CD4-positive, alpha-beta memory T cell (primary cell): Measurements from ENCODE around the gene EHD1. TPM values are rescaled to one million over a fixed set of nuclear protein-coding genes. Genes with fewer than 3 reads are reported as not detected.

Experiments used
- CTCF ChIA-PET: fragments of 350-600 bp; sonication (Branson Sonifier 250); formaldehyde crosslinking; loops from one replicate; lab custom pipeline; 2021; ENCODE audit warnings: inconsistent platforms; ENCODE audit not compliant: partially characterized antibody; lab: Charles Lee
- POLR2A ChIA-PET: fragments of 350-600 bp; sonication (Branson Sonifier 250); formaldehyde crosslinking; loops from one replicate; lab custom pipeline; 2021; ENCODE audit not compliant: partially characterized antibody; lab: Charles Lee
- DNase-seq, 5 donors: peaks; one replicate each; pipeline versions ENCODE4 v3.0.0 to v3.0.0-alpha.2; 2020 to 2022; ENCODE audit warnings: mixed read lengths in 1 of 5
- H3K27ac ChIP-seq: one replicate; pipeline ENCODE4 v1.7.0; 2013; ENCODE audit warnings: low read depth, low read length
- H3K27me3 ChIP-seq: 2 replicates; pipeline ENCODE4 v1.7.0; 2013; ENCODE audit warnings: mild to moderate bottlenecking, low read length, moderate library complexity; ENCODE audit not compliant: insufficient read depth
- H3K36me3 ChIP-seq: 2 replicates; pipeline ENCODE4 v1.7.0; 2013; ENCODE audit warnings: mild to moderate bottlenecking, low read length, moderate library complexity; ENCODE audit not compliant: insufficient read depth
- H3K4me1 ChIP-seq: 2 replicates; pipeline ENCODE4 v1.7.0; 2013; ENCODE audit warnings: mild to moderate bottlenecking, low read length, moderate library complexity; ENCODE audit not compliant: insufficient read depth
- H3K4me3 ChIP-seq, 2 donors: one replicate each; pipeline ENCODE4 v1.7.0; 2013; ENCODE audit warnings: low read length in 2 of 2, mild to moderate bottlenecking in 1 of 2
- H3K9me3 ChIP-seq, 2 donors: one replicate each; pipeline ENCODE4 v1.7.0; 2013; ENCODE audit warnings: low read length in 2 of 2, control low read depth in 1 of 2; ENCODE audit not compliant: control insufficient read depth in 1 of 2
- H3K27ac Mint-ChIP-seq, 7 donors: one replicate each; pipeline ENCODE4 v1.8.0; 2020 to 2021; ENCODE audit warnings: mixed read lengths in 7 of 7, mild to moderate bottlenecking in 6 of 7, inconsistent platforms in 3 of 7, moderate library complexity in 3 of 7
- H3K27me3 Mint-ChIP-seq, 2 donors: one replicate each; pipeline ENCODE4 v1.8.0; 2020 to 2021; ENCODE audit warnings: mixed read lengths in 2 of 2
- H3K36me3 Mint-ChIP-seq, 2 donors: one replicate each; pipeline ENCODE4 v1.8.0; 2020 to 2021; ENCODE audit warnings: mixed read lengths in 2 of 2, inconsistent platforms in 1 of 2, mild to moderate bottlenecking in 1 of 2
- H3K4me1 Mint-ChIP-seq, 4 donors: one replicate each; pipeline ENCODE4 v1.8.0; 2020 to 2021; ENCODE audit warnings: mixed read lengths in 4 of 4, mild to moderate bottlenecking in 1 of 4
- H3K4me3 Mint-ChIP-seq, 8 donors: one replicate each; pipeline ENCODE4 v1.8.0; 2020 to 2021; ENCODE audit warnings: mixed read lengths in 8 of 8, mild to moderate bottlenecking in 7 of 8, moderate library complexity in 6 of 8, inconsistent platforms in 3 of 8
- H3K9me3 Mint-ChIP-seq, 8 donors: one replicate each; pipeline ENCODE4 v1.8.0; 2020 to 2021; ENCODE audit warnings: mixed read lengths in 8 of 8, mild to moderate bottlenecking in 5 of 8, inconsistent platforms in 3 of 8, moderate library complexity in 1 of 8
- intact Hi-C: fragments of 100-400 bp; cut with micrococcal nuclease; formaldehyde crosslinking; loops from one replicate; pipeline ENCODE4 v1.15.1; 2023
- polyA plus RNA-seq, 2 donors: library from polyadenylated mRNA; unstranded; fragments of 300-500 nt; fragmentation: Illumina TruSeq; gene quantifications; one replicate each; pipeline ENCODE4 v1.2.3, GENCODE V29; 2021
- total RNA-seq, 2 experiments: library from RNA; stranded (reverse); gene quantifications; one replicate each; pipeline ENCODE4 v1.2.3, GENCODE V29; 2021

EHD1 gene
- total and polyA plus RNA-seq, 4 experiments from 2014 or later, result 125 to 279 (median 234) TPM

DNA sequence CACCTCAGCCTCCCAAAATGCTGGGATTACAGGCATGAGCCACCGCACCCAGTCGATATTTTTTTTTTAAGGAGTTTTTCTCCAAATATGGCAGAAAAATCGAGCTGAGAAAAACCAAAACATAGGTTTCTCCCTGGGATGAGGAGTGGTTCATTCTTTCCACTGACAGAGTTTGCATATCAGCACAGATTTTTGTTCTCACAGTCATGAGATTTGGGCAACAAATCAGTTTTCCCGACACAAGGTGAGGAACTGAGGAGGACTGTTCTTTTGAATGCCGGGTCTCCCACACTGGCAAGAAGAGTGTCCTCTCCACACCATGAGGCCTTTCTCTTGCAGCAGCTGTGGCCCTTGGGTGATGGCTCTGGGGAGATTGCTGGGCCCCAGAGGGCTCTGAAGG, 3.8 kb upstream of the EHD1 start:
- H3K4me1 ChIP-seq, result peaks cover 46% of the 10 kb centered on the region
- no peak overlapping the region for H3K27ac ChIP-seq
- H3K27me3 Mint-ChIP-seq, result no peaks in the 10 kb centered on the region
- H3K4me3 Mint-ChIP-seq, result no peak overlapping the region
- no peaks in the 10 kb centered on the region for H3K9me3 ChIP-seq
- H3K4me3 ChIP-seq, result no peak overlapping the region
- peaks cover 0 to 6% (median 0%) of the 10 kb centered on the region in 8 donors for H3K9me3 Mint-ChIP-seq
- H3K36me3 ChIP-seq, result no peaks in the 10 kb centered on the region
- POLR2A ChIA-PET, result interaction anchor here (0.9 to 31.5 kb wide), 4 partner anchors 10 to 26 kb away, joined by 3 to 2105 read pairs (median 6); partner anchors contain the start of gene CDC42BPG
- H3K4me1 Mint-ChIP-seq, result peaks cover 32 to 68% (median 40%) of the 10 kb centered on the region in 4 donors
- H3K27ac Mint-ChIP-seq, result peak overlapping the region in 1 of 7 donors; percentile 36
- intact Hi-C loops, result no loop called here
- DNase-seq, result no peak
- H3K36me3 Mint-ChIP-seq, result peaks cover 0 to 10% of the 10 kb centered on the region in 2 donors
- H3K27me3 ChIP-seq, result no peaks in the 10 kb centered on the region
- CTCF ChIA-PET, result interaction anchor here (1.2 to 29.4 kb wide), 3 partner anchors 12 to 104 kb away, joined by 3 to 1245 read pairs (median 29); partner anchors contain the start of genes CDC42BPG and SF1

DNA sequence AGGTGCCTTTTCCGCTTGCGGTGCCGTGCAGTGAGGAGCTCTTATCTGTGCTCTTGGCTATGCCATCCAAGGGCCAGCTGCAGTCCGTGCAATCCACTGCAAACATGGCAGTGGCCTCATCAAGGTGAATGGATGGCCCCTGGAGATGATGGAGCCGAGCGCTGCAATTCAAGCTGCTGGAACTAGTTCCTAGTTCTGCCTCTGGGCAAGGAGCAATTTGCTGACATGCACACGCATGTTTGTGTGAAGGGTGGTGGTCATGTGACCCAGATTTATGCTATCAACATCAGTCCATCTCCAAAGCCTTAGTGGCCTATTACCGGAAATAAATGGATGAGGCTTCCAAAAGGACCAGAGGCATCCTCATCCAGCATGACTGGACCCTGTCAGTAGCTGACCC, 3.1 kb upstream of the EHD1 start:
- Histone ChIP-seq H3K4me1 (peaks cover 49% of the 10 kb centered on the region), H3K27me3 (no peaks in the 10 kb centered on the region), H3K27ac (peak overlapping the region; percentile 92), H3K4me3 (no peak overlapping the region), H3K36me3 (no peaks in the 10 kb centered on the region), H3K9me3 (no peaks in the 10 kb centered on the region)
- H3K9me3 Mint-ChIP-seq, result peaks cover 0 to 13% (median 0%) of the 10 kb centered on the region in 8 donors
- DNase-seq, result no peak
- ChIA-PET CTCF (interaction anchor here (1.1 to 29.4 kb wide), 4 partner anchors 9 to 103 kb away, joined by 3 to 1245 read pairs (median 16); partner anchors contain the start of genes CDC42BPG and SF1), POLR2A (interaction anchor here (0.7 to 31.5 kb wide), 5 partner anchors 9 to 137 kb away, joined by 3 to 2105 read pairs (median 8); partner anchors contain the start of genes CDC42BPG and SF1)
- H3K36me3 Mint-ChIP-seq, result peaks cover 5 to 18% of the 10 kb centered on the region in 2 donors
- H3K27me3 Mint-ChIP-seq, result no peaks in the 10 kb centered on the region
- peak overlapping the region in 6 of 7 donors; percentile 42 to 97 (median 92) for H3K27ac Mint-ChIP-seq
- intact Hi-C loops, result no loop called here
- H3K4me1 Mint-ChIP-seq, result peaks cover 34 to 75% (median 42%) of the 10 kb centered on the region in 4 donors
- H3K4me3 Mint-ChIP-seq, result peak overlapping the region in 6 of 8 donors; percentile 51 to 92 (median 68)

DNA sequence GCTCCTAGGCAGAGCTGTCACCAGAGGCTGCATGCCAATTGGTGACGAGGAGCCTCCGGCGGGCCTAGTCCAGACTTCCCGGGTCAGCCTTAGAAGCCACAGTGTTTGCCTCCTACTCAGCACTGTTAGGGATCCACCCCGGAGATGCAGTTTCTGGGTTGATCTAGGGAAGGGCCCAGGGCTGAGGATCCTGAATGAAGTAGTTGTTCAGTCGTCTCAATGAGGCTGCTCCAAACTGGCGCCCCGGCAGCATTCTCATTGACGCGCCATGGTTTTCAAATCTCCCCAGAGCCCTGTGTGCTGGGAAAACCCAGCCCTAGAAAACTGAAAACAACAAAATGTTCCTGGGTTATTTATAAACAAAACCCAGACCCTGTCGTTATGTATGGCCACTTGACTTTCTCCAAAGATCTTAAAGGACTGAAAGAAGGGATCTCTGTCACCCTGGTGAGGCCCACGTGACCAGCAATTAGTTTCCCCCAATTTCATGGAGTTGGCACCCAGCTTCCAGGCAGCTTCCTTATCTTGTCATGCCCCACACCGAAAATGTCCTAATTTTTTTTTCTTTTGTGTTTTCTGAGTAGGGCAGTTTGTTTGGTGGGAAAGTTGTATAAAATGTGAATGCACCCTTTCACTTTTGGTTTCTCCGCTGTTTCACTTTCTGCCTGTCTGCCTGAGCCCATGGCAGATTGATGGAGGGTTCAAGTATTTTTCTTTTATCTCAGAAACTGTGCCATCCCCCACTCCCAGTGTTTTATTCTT, 2.0 kb upstream of the EHD1 start:
- H3K36me3 Mint-ChIP-seq, result peaks cover 15 to 29% of the 10 kb centered on the region in 2 donors
- Histone ChIP-seq H3K27me3 (no peaks in the 10 kb centered on the region), H3K4me3 (peak overlapping the region; percentile 45 to 73), H3K9me3 (no peaks in the 10 kb centered on the region), H3K4me1 (peaks cover 50% of the 10 kb centered on the region), H3K36me3 (no peaks in the 10 kb centered on the region), H3K27ac (peak overlapping the region; percentile 92)
- H3K9me3 Mint-ChIP-seq, result peaks cover 0 to 13% (median 0%) of the 10 kb centered on the region in 8 donors
- H3K27me3 Mint-ChIP-seq, result no peaks in the 10 kb centered on the region
- DNase-seq, result peak in 3 of 5 donors; percentile 45 to 60 (median 55)
- intact Hi-C loops, result no loop called here
- H3K27ac Mint-ChIP-seq, result peak overlapping the region; percentile 96 to 98 (median 97)
- H3K4me1 Mint-ChIP-seq, result peaks cover 32 to 76% (median 40%) of the 10 kb centered on the region in 4 donors
- peak overlapping the region; percentile 77 to 99 (median 96) for H3K4me3 Mint-ChIP-seq
- ChIA-PET POLR2A (interaction anchor here (0.7 to 31.5 kb wide), 9 partner anchors 8 to 255 kb away, joined by 3 to 2105 read pairs (median 4); partner anchors contain the start of genes CDC42BPG, SF1 and TM7SF2), CTCF (interaction anchor here (0.6 to 29.4 kb wide), 3 partner anchors 14 to 192 kb away, joined by 3 to 1245 read pairs (median 29); partner anchors contain the start of gene CDC42BPG)

DNA sequence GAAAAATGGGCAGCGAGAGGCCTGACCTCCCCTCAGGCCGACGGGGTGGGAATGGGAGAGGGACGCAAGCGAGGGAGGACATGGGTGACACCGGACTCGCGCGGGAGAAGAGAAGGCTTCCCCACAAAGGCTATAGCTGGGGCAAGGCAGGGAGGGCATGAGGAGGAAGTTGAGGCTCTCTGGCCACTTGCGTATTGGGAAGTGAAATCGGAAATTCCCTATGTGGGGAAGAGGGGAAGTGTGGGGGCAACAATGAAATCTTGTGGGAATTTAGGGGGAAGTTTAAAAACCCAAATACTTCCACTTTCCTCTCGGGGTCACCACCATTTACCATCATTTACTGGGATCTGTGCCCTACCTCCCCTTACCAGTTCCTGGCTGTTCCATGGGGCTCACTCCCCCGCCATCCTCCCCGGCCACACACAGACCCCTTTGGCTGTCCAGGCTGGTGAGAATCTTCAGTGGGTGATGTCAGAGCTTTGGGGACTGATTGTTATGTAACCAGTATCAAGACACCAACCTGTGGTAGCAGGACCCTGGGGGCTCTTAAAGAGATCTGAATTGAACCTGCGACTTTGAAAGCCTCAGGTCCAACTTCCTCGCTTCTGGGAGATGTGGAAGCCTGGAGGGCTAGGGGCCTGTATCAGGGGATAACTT, 951 bp upstream of the EHD1 start:
- ChIA-PET CTCF (interaction anchor here (0.6 to 29.4 kb wide), 4 partner anchors 9 to 191 kb away, joined by 3 to 1245 read pairs (median 34); partner anchors contain the start of gene CDC42BPG), POLR2A (interaction anchor here (0.7 to 31.5 kb wide), 11 partner anchors 9 to 256 kb away, joined by 3 to 2105 read pairs (median 8); partner anchors contain the start of genes ATG2A, CDC42BPG, PPP2R5B and SF1)
- Mint-ChIP-seq H3K4me3 (peak overlapping the region; percentile 89 to 99 (median 99)), H3K27me3 (no peaks in the 10 kb centered on the region), H3K36me3 (peaks cover 20 to 37% of the 10 kb centered on the region in 2 donors), H3K9me3 (peaks cover 0 to 13% (median 0%) of the 10 kb centered on the region in 8 donors), H3K4me1 (peaks cover 32 to 79% (median 44%) of the 10 kb centered on the region in 4 donors), H3K27ac (peak overlapping the region; percentile 96 to 98 (median 97))
- Histone ChIP-seq H3K4me3 (peak overlapping the region; percentile 63 to 87), H3K27me3 (no peaks in the 10 kb centered on the region), H3K36me3 (peaks cover 4% of the 10 kb centered on the region), H3K4me1 (peaks cover 53% of the 10 kb centered on the region), H3K9me3 (no peaks in the 10 kb centered on the region), H3K27ac (peak overlapping the region; percentile 92)
- intact Hi-C loops, result loop anchor here (2.0 kb wide), 2 partner anchors 15 to 77 kb away; partner anchors contain the start of gene MAP4K2
- DNase-seq, result no peak

DNA sequence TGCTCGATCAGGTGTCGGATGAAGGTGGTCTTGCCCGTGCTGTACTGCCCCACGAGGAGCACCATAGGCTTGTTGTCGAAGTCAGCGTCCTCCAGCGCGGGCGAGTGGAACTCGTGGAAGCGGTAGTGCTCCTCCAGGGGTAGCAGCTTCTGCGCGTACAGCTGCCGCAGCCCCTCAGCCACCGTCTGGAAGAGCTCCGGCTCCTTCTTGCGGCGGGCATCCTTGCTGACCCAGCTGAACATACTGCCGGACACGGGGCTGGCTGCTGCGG, 263 bp downstream of the EHD1 start:
- ChIA-PET POLR2A (interaction anchor here (0.8 to 31.5 kb wide), 18 partner anchors 11 to 243 kb away, joined by 3 to 2105 read pairs (median 5); partner anchors contain the start of genes ATG2A, CDC42BPG, FAU and MEN1), CTCF (interaction anchor here (1.5 to 29.4 kb wide), 4 partner anchors 10 to 46 kb away, joined by 4 to 1245 read pairs (median 34); partner anchors contain the start of genes CDC42BPG and PPP2R5B)
- H3K27me3 Mint-ChIP-seq, result no peaks in the 10 kb centered on the region
- Histone ChIP-seq H3K9me3 (no peaks in the 10 kb centered on the region), H3K4me3 (peak overlapping the region; percentile 82 to 99), H3K27ac (peak overlapping the region; percentile 85), H3K27me3 (no peaks in the 10 kb centered on the region), H3K36me3 (peaks cover 9% of the 10 kb centered on the region), H3K4me1 (peaks cover 63% of the 10 kb centered on the region)
- peaks cover 25 to 44% of the 10 kb centered on the region in 2 donors for H3K36me3 Mint-ChIP-seq
- peak overlapping the region; percentile 87 to 97 (median 96) for H3K27ac Mint-ChIP-seq
- intact Hi-C loops, result loop anchor here (1.0 to 2.0 kb wide), 10 partner anchors 9 to 75 kb away; partner anchors contain the start of genes ATG2A, MAP4K2 and PPP2R5B
- H3K4me3 Mint-ChIP-seq, result peak overlapping the region; percentile 99 to 100 (median 99)
- H3K9me3 Mint-ChIP-seq, result peaks cover 0 to 14% (median 0%) of the 10 kb centered on the region in 8 donors
- peaks cover 36 to 76% (median 50%) of the 10 kb centered on the region in 4 donors for H3K4me1 Mint-ChIP-seq
- no peak for DNase-seq
